Hepatocyte (in vitro differentiated cells): ENCODE data around the gene TRIM49D2. TPM values are rescaled to one million over a fixed set of nuclear protein-coding genes. Genes with fewer than 3 reads are reported as not detected.
"Not testable (repeated sequence)": the region's sequence is repeated elsewhere in the genome, so short reads cannot be mapped to it uniquely, and the experiment has no call there.

ENCODE experiments used
- DNase-seq: peaks from one replicate; pipeline ENCODE4 v3.0.0-alpha.2; 2016; ENCODE audit warnings: low spot score
- H2AFZ ChIP-seq: fragments of 200-600 bp; sonication (generic); 2 replicates; pipeline ENCODE4 v1.6.0; 2016; ENCODE audit warnings: antibody characterized with exemption, mild to moderate bottlenecking
- H3K27ac ChIP-seq: fragments of 200-600 bp; sonication (generic); 2 replicates; pipeline ENCODE4 v1.5.1; 2016; ENCODE audit warnings: mild to moderate bottlenecking
- H3K27me3 ChIP-seq: fragments of 200-600 bp; sonication (generic); 2 replicates; pipeline ENCODE4 v1.6.1; 2016
- H3K36me3 ChIP-seq: fragments of 200-600 bp; sonication (generic); replicated peaks from 2 replicates; pipeline ENCODE4 v1.5.1; 2016; ENCODE audit warnings: low read depth; ENCODE audit not compliant: insufficient read depth
- H3K4me1 ChIP-seq: fragments of 200-600 bp; sonication (generic); 2 replicates; pipeline ENCODE4 v1.5.1; 2016; ENCODE audit warnings: mild to moderate bottlenecking, moderate library complexity; ENCODE audit not compliant: insufficient read depth
- H3K4me2 ChIP-seq: fragments of 200-600 bp; sonication (generic); 2 replicates; pipeline ENCODE4 v1.6.0; 2016
- H3K4me3 ChIP-seq: fragments of 200-600 bp; sonication (generic); 2 replicates; pipeline ENCODE4 v1.5.1; 2016; ENCODE audit warnings: mild to moderate bottlenecking
- H3K79me2 ChIP-seq: fragments of 200-600 bp; sonication (generic); 2 replicates; pipeline ENCODE4 v1.6.0; 2017; ENCODE audit warnings: mild to moderate bottlenecking
- H3K9me2 ChIP-seq: fragments of 200-600 bp; sonication (generic); replicated peaks from 2 replicates; pipeline ENCODE4 v1.6.0; 2017; ENCODE audit warnings: mild to moderate bottlenecking; ENCODE audit not compliant: insufficient read depth
- H3K9me3 ChIP-seq: fragments of 200-600 bp; sonication (generic); 2 replicates; pipeline ENCODE4 v1.5.1; 2016; ENCODE audit warnings: low read depth, mild to moderate bottlenecking
- H4K20me1 ChIP-seq: fragments of 200-600 bp; sonication (generic); 2 replicates; pipeline ENCODE4 v1.6.0; 2016; ENCODE audit warnings: mild to moderate bottlenecking; ENCODE audit not compliant: insufficient read depth, poor library complexity, severe bottlenecking
- EZH2 ChIP-seq: fragments of 200-600 bp; sonication (generic); IDR thresholded peaks from 2 replicates; pipeline ENCODE4 v1.6.1; 2016; ENCODE audit warnings: antibody characterized with exemption, mild to moderate bottlenecking, borderline replicate concordance
- EZH2phosphoT487 ChIP-seq: fragments of 200-600 bp; sonication (generic); IDR thresholded peaks from one replicate; pipeline ENCODE4 v1.6.1; 2018; ENCODE audit warnings: antibody characterized with exemption, mild to moderate bottlenecking, low read depth, moderate library complexity; ENCODE audit not compliant: unreplicated experiment, severe bottlenecking
- WGBS: methylation state at CpG from one replicate; pipeline ENCODE4 v1.1.6; 2016; ENCODE audit warnings: low lambda C conversion rate; ENCODE audit errors: missing lambda C conversion rate; 5-methylcytosine and 5-hydroxymethylcytosine counted together
- polyA plus RNA-seq: library from polyadenylated mRNA; unstranded; fragments of >200 nt; fragmentation: Nextera tagmentation; extraction: Ambion mirVana; gene quantifications from 2 replicates; pipeline ENCODE4 v1.2.1, GENCODE V29; 2016
- total RNA-seq: library from RNA; depleted of rRNA; stranded (reverse); fragments of >200 nt; gene quantifications from 2 replicates; pipeline ENCODE4 v1.2.3, GENCODE V29; 2014
- TF ChIP-seq, protein P1 (sequence below): fragments of 200-600 bp; sonication (generic); IDR thresholded peaks from 2 replicates; pipeline ENCODE4 v1.5.1; 2016; ENCODE audit warnings: antibody characterized with exemption, mild to moderate bottlenecking; ENCODE audit not compliant: poor library complexity

The TRIM49D2 gene, protein sequence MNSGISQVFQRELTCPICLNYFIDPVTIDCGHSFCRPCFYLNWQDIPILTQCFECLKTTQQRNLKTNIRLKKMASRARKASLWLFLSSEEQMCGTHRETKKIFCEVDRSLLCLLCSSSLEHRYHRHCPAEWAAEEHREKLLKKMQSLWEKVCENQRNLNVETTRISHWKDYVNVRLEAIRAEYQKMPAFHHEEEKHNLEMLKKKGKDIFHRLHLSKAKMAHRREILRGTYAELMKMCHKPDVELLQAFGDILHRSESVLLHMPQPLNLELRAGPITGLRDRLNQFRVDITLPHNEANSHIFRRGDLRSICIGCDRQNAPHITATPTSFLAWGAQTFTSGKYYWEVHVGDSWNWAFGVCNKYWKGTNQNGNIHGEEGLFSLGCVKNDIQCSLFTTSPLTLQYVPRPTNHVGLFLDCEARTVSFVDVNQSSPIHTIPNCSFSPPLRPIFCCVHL
- total RNA-seq (not detected in 2 replicates), polyA plus RNA-seq (not detected in 2 replicates)

DNA sequence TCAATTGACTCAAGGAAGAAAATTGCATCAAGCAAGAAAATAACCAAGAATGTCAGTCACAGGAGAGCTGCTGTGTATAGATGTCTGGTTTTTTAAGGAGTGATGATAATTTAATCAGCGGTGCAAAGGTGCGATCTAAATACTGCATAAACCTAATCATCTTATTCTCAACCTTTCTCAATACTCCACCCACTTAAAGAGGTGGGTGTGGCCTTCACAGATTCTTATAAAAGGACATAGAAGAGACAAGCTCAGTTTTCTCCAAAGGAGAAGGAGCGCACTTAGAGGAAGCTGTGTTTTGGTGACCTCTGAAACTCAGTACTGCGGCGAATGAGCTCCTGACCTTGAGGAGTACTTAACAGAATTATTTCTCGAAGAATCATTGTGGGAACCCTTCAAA, at the start of gene TRIM49D2:
TSS of gene TRIM49D2 (plus strand) at position 301 of the 400 bp plus-strand sequence. CDS start 2,698 bp downstream, outside the sequence.
- 97% methylated on average over 2 of the region's 6 CpGs for WGBS
- H4K20me1 ChIP-seq, H3K27ac ChIP-seq, H3K9me2 ChIP-seq, H3K36me3 ChIP-seq, DNase-seq, H3K4me3 ChIP-seq, H3K27me3 ChIP-seq, H3K9me3 ChIP-seq, H3K79me2 ChIP-seq, H2AFZ ChIP-seq, H3K4me2 ChIP-seq, H3K4me1 ChIP-seq: not testable (repeated sequence)

DNA sequence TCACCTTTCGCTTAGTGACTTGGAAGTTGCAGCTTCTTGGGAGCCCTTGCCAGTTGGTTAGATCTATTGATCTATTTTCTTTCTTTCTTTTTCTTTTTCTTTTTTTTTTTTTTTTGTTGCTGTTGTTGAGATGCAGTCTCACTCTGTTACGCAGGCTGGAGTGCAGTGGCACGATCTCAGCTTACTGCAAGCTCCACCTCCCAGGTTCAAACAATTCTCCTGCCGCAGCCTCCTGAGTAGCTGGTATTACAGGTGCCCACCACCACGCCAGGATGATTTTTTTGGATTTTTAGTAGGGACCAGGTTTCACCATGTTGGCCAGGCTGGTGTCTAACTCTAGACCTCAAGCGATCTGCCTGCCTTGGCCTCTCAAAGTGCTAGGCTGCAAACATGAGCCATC, 46.4 kb upstream of the TRIM49D2 start:
- H3K27me3 ChIP-seq, H3K4me3 ChIP-seq, H3K36me3 ChIP-seq, H2AFZ ChIP-seq, H3K27ac ChIP-seq, H3K4me2 ChIP-seq, H3K4me1 ChIP-seq, H3K9me2 ChIP-seq, H4K20me1 ChIP-seq, H3K9me3 ChIP-seq, DNase-seq, H3K79me2 ChIP-seq: not testable (repeated sequence)
- WGBS: 92% methylated on average over 5 of the region's 6 CpGs

DNA sequence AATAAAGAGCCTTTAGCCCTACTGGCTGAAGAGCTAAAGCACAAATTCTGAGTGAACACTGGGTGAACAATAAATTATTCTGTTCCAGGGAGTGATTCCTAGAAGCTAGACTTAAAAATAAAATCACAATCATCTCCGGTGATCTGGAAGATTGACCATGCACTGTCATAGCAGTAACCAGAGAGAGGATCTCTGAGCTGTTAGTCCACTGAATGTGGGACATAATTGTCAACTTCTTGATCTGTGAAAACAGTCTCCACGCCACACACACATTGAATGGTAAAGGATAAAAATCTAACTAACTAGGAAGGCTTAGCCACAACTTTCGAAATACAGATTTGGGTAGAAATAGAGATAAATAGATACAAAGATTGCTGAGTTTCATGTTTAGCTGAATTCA, 30.6 kb upstream of the TRIM49D2 start:
- H3K79me2 ChIP-seq, H3K36me3 ChIP-seq, H3K4me3 ChIP-seq, DNase-seq, H3K4me2 ChIP-seq, H3K4me1 ChIP-seq, H4K20me1 ChIP-seq, H3K9me2 ChIP-seq, H3K9me3 ChIP-seq, H2AFZ ChIP-seq, H3K27ac ChIP-seq, H3K27me3 ChIP-seq: not testable (repeated sequence)
- WGBS: 96% methylated on average over 3 of the region's 3 CpGs

DNA sequence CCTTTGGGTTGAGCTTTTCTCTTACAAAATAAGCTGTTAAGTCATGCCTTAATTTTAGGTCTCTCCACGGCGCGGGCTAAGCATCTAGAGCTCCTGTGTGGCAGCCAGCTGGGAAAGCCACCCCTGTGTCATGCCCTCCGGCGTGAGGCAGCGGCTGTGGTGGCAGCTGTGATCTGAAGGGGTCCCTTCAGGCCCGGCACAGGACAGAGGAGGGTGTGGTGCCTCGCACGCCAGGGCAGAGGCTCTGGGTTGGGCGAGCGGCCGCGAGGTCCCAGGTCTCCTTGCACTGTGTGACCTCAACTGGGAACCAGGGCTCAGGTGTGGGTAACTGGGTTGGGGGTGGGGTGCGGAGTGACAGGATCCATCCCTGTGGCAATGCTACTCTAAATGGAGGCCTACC, 23.1 kb upstream of the TRIM49D2 start:
- not testable (repeated sequence) for DNase-seq, H3K4me2 ChIP-seq, H3K4me3 ChIP-seq, H3K27ac ChIP-seq, H4K20me1 ChIP-seq, H3K36me3 ChIP-seq, H3K9me2 ChIP-seq, H3K9me3 ChIP-seq, H2AFZ ChIP-seq, H3K79me2 ChIP-seq, H3K4me1 ChIP-seq, H3K27me3 ChIP-seq
- WGBS: no CpG with 5 or more reads among the region's 14 CpGs

DNA sequence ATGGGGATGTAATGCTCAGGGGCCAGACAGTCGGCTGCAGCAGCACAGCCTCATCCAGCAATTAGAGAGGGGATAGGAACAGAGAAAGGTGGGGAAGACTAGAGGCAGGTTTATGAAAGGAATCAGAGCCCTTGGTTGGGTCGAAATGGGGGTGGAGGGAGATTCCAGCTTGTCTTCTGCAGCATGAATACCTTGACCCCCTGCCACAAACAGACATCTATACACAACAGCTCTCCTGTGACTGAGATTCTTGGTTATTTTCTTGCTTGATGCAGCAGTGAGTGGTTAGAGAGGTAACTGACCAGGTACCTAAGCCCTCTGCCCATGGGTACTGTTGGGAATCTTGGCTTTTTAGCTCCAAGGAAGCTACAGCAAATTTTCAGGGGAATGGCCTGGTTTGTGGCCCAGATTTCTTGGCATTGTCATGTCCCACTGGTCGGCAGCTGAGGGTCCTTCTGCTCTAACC, 1.6 kb upstream of the TRIM49D2 start, which contains the start of gene TRIM49D1:
TSS of gene TRIM49D1 (minus strand) at position 51 of the 466 bp plus-strand sequence. CDS start 4,535 bp downstream, outside the sequence.
- no peaks in the 10 kb centered on the region for H3K9me2 ChIP-seq
- H3K36me3 ChIP-seq: no peaks in the 10 kb centered on the region
- no peak within 1 kb of the TSS for H3K4me3 ChIP-seq
- H4K20me1 ChIP-seq: no peaks in the 10 kb centered on the region
- no peak within 1 kb of the TSS for H3K27ac ChIP-seq
- H2AFZ ChIP-seq: no peak within 1 kb of the TSS
- TF ChIP-seq EZH2phosphoT487: no peak
- TF ChIP-seq EZH2: no peak
- TF ChIP-seq, protein P1, sequence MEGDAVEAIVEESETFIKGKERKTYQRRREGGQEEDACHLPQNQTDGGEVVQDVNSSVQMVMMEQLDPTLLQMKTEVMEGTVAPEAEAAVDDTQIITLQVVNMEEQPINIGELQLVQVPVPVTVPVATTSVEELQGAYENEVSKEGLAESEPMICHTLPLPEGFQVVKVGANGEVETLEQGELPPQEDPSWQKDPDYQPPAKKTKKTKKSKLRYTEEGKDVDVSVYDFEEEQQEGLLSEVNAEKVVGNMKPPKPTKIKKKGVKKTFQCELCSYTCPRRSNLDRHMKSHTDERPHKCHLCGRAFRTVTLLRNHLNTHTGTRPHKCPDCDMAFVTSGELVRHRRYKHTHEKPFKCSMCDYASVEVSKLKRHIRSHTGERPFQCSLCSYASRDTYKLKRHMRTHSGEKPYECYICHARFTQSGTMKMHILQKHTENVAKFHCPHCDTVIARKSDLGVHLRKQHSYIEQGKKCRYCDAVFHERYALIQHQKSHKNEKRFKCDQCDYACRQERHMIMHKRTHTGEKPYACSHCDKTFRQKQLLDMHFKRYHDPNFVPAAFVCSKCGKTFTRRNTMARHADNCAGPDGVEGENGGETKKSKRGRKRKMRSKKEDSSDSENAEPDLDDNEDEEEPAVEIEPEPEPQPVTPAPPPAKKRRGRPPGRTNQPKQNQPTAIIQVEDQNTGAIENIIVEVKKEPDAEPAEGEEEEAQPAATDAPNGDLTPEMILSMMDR: no peak
- H3K27me3 ChIP-seq: no peaks in the 10 kb centered on the region
- no peak for DNase-seq
- no peaks in the 10 kb centered on the region for H3K9me3 ChIP-seq
- WGBS: 65% methylated on average over 3 of the region's 3 CpGs
- H3K79me2 ChIP-seq: no peaks in the 10 kb centered on the region
- no peaks in the 10 kb centered on the region for H3K4me1 ChIP-seq
- H3K4me2 ChIP-seq: no peak within 1 kb of the TSS

DNA sequence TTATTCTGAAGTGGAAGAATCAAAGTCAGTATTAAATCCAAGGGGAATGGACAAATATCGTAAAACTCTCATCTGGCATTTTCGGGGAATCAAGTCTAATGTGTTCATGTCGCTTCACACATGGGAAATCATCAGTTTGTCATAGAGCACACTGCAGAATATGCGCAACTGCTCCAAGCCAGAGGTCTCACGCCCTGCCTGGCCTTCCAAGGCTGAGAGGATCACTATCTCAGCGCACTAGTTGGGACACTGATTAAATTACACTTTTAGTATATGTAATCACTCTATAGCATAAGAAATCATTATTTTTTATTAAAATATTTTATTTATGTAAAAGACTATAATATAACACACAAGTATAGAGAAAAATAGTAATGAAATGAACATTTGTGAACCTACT, 37.0 kb downstream of the TRIM49D2 start:
- H3K27me3 ChIP-seq, H3K9me3 ChIP-seq, H3K36me3 ChIP-seq, H3K4me3 ChIP-seq, H3K4me1 ChIP-seq, H3K9me2 ChIP-seq, H2AFZ ChIP-seq, H3K79me2 ChIP-seq, H3K4me2 ChIP-seq, DNase-seq, H4K20me1 ChIP-seq, H3K27ac ChIP-seq: not testable (repeated sequence)
- 100% methylated on average over 4 of the region's 6 CpGs for WGBS

DNA sequence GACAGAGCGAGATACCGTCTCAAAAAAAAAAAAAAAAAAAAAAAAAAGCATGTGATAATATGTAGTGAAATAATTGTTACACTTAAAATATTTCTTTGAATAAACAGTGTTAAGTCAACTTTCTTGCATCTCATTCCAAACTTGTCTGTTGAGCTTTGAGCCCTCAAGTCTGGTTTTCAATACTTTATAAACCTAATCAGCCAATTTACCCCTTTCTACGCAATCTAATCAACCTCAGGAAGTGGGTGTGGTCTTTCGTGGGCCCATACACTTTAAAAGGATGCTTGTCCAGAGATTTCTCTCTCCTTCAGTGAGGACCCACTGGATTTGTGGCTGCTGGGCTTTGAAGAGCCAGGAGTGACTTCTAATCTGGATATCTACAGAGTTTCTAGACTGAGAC, 41.9 kb downstream of the TRIM49D2 start, which contains the start of gene TRIM64:
TSS of gene TRIM64 (plus strand) at position 301 of the 400 bp plus-strand sequence. CDS start 2,467 bp downstream, outside the sequence.
- H3K9me3 ChIP-seq, H3K9me2 ChIP-seq, H2AFZ ChIP-seq, H3K36me3 ChIP-seq, H3K27ac ChIP-seq, H3K27me3 ChIP-seq, H3K79me2 ChIP-seq, DNase-seq, H3K4me1 ChIP-seq, H4K20me1 ChIP-seq, H3K4me2 ChIP-seq, H3K4me3 ChIP-seq: not testable (repeated sequence)
- WGBS: no CpG with 5 or more reads among the region's 4 CpGs
